ENCODE measurements around the gene WARS2. TPM values are rescaled to one million over a fixed set of nuclear protein-coding genes. Genes with fewer than 3 reads are reported as not detected.

The WARS2 gene
- total and polyA plus RNA-seq, 2 of the 8 experiments (the other 6 are each of a cell fraction or from before 2014, with no cell fraction given): 4.3 to 12.9 TPM

DNA sequence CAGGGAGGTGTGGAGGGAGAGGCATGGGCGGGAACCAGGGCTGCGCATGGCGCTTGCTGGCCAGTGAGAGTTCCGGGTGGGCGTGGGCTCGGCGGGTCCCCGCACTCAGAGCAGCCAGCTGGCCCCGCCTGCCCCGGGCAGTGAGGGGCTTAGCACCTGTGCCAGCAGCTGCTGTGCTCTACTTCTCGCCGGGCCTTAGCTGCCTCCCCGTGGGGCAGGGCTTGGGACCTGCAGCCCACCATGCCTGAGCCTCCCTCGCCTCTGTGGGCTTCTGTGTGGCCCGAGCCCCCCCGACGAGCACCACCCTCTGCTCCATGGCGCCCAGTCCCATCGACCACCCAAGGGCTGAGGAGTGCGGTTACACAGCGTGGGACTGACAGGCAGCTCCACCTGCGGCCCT is 38.6 kb upstream of the WARS2 start:
- no peak for TF ChIP-seq RAD21 (IDR thresholded peaks at IDR 0.05 in 1 of 2, conservative IDR thresholded peaks at IDR 0.05 in 1 of 2; ENCODE audit: low read depth in 2 of 2, low read length in 2 of 2)
- TF ChIP-seq YY1 (IDR thresholded peaks at IDR 0.05; ENCODE audit: low read depth, low read length): no peak
- Histone ChIP-seq H2BK12ac (ENCODE audit: low read depth, low read length) (no peak overlapping the region), H3K23ac (ENCODE audit: insufficient read length) (no peak overlapping the region), H2BK120ac (replicated peaks; ENCODE audit: low read depth, low read length) (no peak overlapping the region), H3K18ac (ENCODE audit: extremely low read depth, low read length) (no peak overlapping the region), H3K56ac (replicated peaks; ENCODE audit: insufficient read length, low read depth, low read length) (no peak overlapping the region), H3K9ac (replicated peaks in 1 of 4; ENCODE audit: extremely low read depth in 1 of 4, low read depth in 3 of 4, low read length in 3 of 4) (no peak overlapping the region), H3K27me3 (replicated peaks in 1 of 4; ENCODE audit: control insufficient read depth in 3 of 4, extremely low read depth in 1 of 4, insufficient read depth in 3 of 4, low read length in 3 of 4) (no peaks in the 10 kb centered on the region), H3K4me3 (ENCODE audit: extremely low read depth in 1 of 4, insufficient read depth in 2 of 4, low read depth in 3 of 4, low read length in 4 of 4) (no peak overlapping the region), H2BK20ac (ENCODE audit: low read length) (no peak overlapping the region), H3K36me3 (ENCODE audit: control insufficient read depth in 2 of 4, insufficient read depth in 4 of 4, low read length in 3 of 4) (peaks cover 0 to 9% (median 0%) of the 10 kb centered on the region in 4 experiments; a peak in 1 of 8 replicates), H4K91ac (replicated peaks; ENCODE audit: insufficient read length, low read length) (no peak overlapping the region), H2BK5ac (ENCODE audit: low read depth, low read length) (no peak overlapping the region), H3K9me3 (ENCODE audit: insufficient read depth in 2 of 2, low read depth in 1 of 2, low read length in 1 of 2) (peaks cover 0 to 8% of the 10 kb centered on the region in 2 experiments; a peak in 1 of 4 replicates), H3K14ac (ENCODE audit: insufficient read length) (no peak overlapping the region), H3K4me2 (ENCODE audit: insufficient read depth in 1 of 2, low read depth in 2 of 2, low read length in 2 of 2) (no peak overlapping the region), H3K79me2 (ENCODE audit: control insufficient read depth in 1 of 2, insufficient read depth in 2 of 2, low read length in 2 of 2) (no peaks in the 10 kb centered on the region), H3K27ac (ENCODE audit: low read depth, low read length) (no peak overlapping the region), H3K23me2 (ENCODE audit: low read depth, low read length) (no peaks in the 10 kb centered on the region), H4K8ac (ENCODE audit: extremely low read depth, insufficient read depth, low read length) (no peak overlapping the region), H2BK15ac (ENCODE audit: low read length) (no peak overlapping the region), H3K4ac (replicated peaks; ENCODE audit: insufficient read length, low read depth, low read length) (no peak overlapping the region), H2AFZ (ENCODE audit: low read length) (no peak overlapping the region), H3K4me1 (replicated peaks in 1 of 4; ENCODE audit: control insufficient read depth in 3 of 4, insufficient read depth in 4 of 4, low read length in 3 of 4) (no peaks in the 10 kb centered on the region; a peak in 1 of 7 replicates), H4K20me1 (replicated peaks in 1 of 2; ENCODE audit: control insufficient read depth in 1 of 2, insufficient read depth in 2 of 2, low read length in 2 of 2) (no peaks in the 10 kb centered on the region), H4K5ac (ENCODE audit: insufficient read length, low read depth, low read length) (no peak overlapping the region), H3K79me1 (ENCODE audit: low read depth, low read length) (no peaks in the 10 kb centered on the region), H2AK5ac (ENCODE audit: low read depth, low read length) (no peak overlapping the region)
- POLR2A ChIA-PET (ENCODE audit: partially characterized antibody): no interaction called here
- 96% methylated on average over 19 of the region's 22 CpGs; no CpG with 5 or more reads in 1 of the 2 experiments for WGBS, 2 experiments (ENCODE audit: extremely low coverage in 1 of 2, insufficient coverage in 1 of 2, insufficient read length in 1 of 2, insufficient replicate concordance in 2 of 2, low coverage in 1 of 2, low lambda C conversion rate in 2 of 2, missing lambda C conversion rate in 1 of 2)
- CTCF ChIA-PET (ENCODE audit: partially characterized antibody): no interaction called here
- FAIRE-seq: no peak
- no peak for DNase-seq (ENCODE audit: low read depth in 1 of 2, low spot score in 2 of 2)

All from H1 (cell line).